RWPE1 (cell line): Measurements from ENCODE around the gene WDR53.
"Not testable (repeated sequence)": the region's sequence is repeated elsewhere in the genome, so short reads cannot be mapped to it uniquely, and the experiment has no call there.

Experiments used
- CTCF ChIA-PET: fragments of 350-600 bp; sonication (Branson Sonifier 250); formaldehyde crosslinking; extraction: SDS; loops from one replicate; lab custom pipeline; 2021; lab: Yijun Ruan, JAX
- POLR2A ChIA-PET: fragments of 400-600 bp; formaldehyde crosslinking; extraction: SDS; loops from one replicate; lab custom pipeline; 2020; ENCODE audit warnings: antibody characterized with exemption; ENCODE audit not compliant: low non-redundant PET; lab: Yijun Ruan, JAX
- DNase-seq: peaks from one replicate; pipeline ENCODE4 v3.0.0; 2012; ENCODE audit warnings: low spot score
- H3K27ac ChIP-seq: fragments of 450-650 bp; 2 replicates; pipeline ENCODE4 v1.5.1; 2017
- CTCF ChIP-seq: fragments of 450-650 bp; conservative IDR thresholded peaks from 2 replicates; pipeline ENCODE4 v1.5.1; 2017; ENCODE audit warnings: low read depth, mild to moderate bottlenecking

WDR53 gene

DNA sequence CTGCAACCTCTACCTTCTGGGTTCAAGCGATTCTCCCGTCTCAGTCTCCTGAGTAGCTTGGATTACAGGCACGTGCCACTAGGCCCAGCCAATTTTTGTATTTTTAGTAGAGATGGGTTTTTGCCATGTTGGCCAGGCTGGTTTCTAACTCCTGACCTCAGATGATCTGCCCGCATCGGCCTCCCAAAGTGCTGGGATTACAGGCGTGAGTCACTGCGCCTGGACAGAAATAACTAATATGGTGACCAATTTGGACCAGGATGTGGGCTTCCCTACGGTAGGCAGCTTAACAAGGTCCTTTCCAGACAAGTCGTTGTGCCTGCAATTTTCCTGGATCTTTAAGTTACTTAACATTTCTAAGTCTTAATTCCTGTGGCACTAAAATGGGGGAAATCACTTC, 14.8 kb downstream of the WDR53 start:
- CTCF ChIA-PET: no interaction called here
- no peak overlapping the region for H3K27ac ChIP-seq
- POLR2A ChIA-PET: no interaction called here
- DNase-seq: no peak
- TF ChIP-seq CTCF: no peak

DNA sequence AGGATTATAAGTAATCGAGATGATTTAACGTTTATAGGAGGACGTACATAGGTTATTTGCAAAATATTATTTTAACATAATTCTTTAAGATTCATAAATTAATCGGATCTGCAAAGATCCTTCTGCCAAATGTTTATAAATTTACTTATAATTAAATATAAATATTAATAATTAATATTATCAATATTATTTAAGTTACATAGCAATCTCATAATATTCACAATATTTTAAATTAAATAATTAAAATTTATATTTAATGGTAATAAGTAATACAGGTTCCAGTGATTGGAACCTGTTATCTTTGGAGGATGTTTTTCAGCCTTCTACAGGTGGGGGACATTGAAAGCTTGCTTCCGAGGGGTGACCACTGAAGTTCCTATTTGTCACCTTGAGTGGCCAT, 16.1 kb downstream of the WDR53 start:
- POLR2A ChIA-PET: no interaction called here
- CTCF ChIA-PET: no interaction called here
- TF ChIP-seq CTCF: no peak

GRCh38 chr3:196550172-196550571, 18.2 kb downstream of the WDR53 start:
- H3K27ac ChIP-seq, DNase-seq, CTCF ChIA-PET: not testable (repeated sequence)
- POLR2A ChIA-PET: interaction anchor here (0.5 kb wide), 1 partner anchor 18 kb away, joined by 4 read pairs; no protein-coding TSS in a partner anchor

More for the DNA sequence above, 16.1 kb downstream of the WDR53 start:
- no peak for DNase-seq
- H3K27ac ChIP-seq: no peak overlapping the region

DNA sequence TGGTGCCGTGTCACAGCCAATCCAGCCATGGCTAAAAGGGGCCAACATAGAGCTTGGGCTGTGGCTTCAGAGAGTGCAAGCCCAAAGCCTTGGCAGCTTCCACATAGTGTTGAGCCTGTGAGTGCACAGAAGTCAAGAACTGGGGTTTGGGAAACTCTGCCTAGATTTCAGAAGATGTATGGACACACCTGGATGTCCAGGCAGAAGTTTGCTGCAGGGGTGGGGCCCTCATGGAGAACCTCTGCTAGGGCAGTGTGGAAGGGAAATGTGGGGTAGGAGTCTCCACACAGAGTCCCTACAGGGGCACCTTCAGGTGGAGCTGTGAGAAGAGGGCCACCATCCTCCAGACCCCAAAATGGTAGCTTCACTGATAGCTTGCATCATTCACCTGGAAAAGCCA, 19.0 kb downstream of the WDR53 start:
- CTCF ChIA-PET, POLR2A ChIA-PET, DNase-seq, H3K27ac ChIP-seq: not testable (repeated sequence)

DNA sequence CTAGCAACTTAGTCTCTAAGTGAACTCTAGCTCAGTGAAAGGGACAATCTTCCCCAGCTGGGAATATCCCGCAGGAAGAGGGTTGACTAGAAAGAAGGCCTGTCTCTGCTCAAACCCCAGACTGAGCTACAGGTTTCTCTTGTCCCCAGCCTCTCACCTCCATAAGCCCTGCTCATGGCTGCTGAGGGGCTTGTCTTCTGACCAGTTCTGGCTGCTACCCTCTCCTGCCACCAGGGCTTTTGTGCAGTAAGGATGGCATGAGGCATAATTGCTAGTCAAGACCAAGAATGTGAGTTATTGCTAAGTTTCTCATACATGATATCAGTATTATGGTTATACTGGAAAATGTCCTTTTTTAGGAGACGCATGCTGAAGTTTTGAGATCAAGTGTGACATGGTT, 21.3 kb downstream of the WDR53 start:
- CTCF ChIA-PET: interaction anchor here (0.9 kb wide), 1 partner anchor 19 kb away, joined by 5 read pairs; no protein-coding TSS in a partner anchor
- no peak for TF ChIP-seq CTCF
- H3K27ac ChIP-seq: no peak overlapping the region
- no peak for DNase-seq
- POLR2A ChIA-PET: no interaction called here

- no peak for DNase-seq
- no peak for TF ChIP-seq CTCF
- ChIA-PET CTCF (no interaction called here), POLR2A (no interaction called here)
- no peak overlapping the region for H3K27ac ChIP-seq
These were observed 21.8 kb downstream of the WDR53 start for GRCh38 chr3:196546537-196546936.

GRCh38 chr3:196544491-196544992, 23.8 kb downstream of the WDR53 start:
- no peak overlapping the region for H3K27ac ChIP-seq
- POLR2A ChIA-PET: no interaction called here
- no peak for DNase-seq
- CTCF ChIA-PET: no interaction called here
- no peak for TF ChIP-seq CTCF
